Memory B cell (primary cell): ENCODE data around the gene MCF2L2.
"Not testable (repeated sequence)": the region's sequence is repeated elsewhere in the genome, so short reads cannot be mapped to it uniquely, and the experiment has no call there.

Experiments used
- ATAC-seq: fragments of 150-1000 bp; cut with Tn5 transposase; 2 replicates; pipeline ENCODE4 v1.10.0; 2021; ENCODE audit warnings: low read depth, mild to moderate bottlenecking, moderate library complexity
- DNase-seq, 2 donors: peaks; one replicate each; pipeline ENCODE4 v3.0.0; 2022; ENCODE audit warnings: low spot score in 2 of 2
- H3K27ac Mint-ChIP-seq: one replicate; pipeline ENCODE4 v1.8.0; 2022; ENCODE audit warnings: mild to moderate bottlenecking, moderate library complexity, mixed read lengths
- H3K27me3 Mint-ChIP-seq: one replicate; pipeline ENCODE4 v1.8.0; 2022; ENCODE audit warnings: mixed read lengths
- H3K36me3 Mint-ChIP-seq: one replicate; pipeline ENCODE4 v1.8.0; 2022; ENCODE audit warnings: mild to moderate bottlenecking, mixed read lengths
- H3K4me1 Mint-ChIP-seq: one replicate; pipeline ENCODE4 v1.8.0; 2022; ENCODE audit warnings: mixed read lengths
- H3K4me3 Mint-ChIP-seq: one replicate; pipeline ENCODE4 v1.8.0; 2022; ENCODE audit warnings: mild to moderate bottlenecking, moderate library complexity, mixed read lengths
- H3K9me3 Mint-ChIP-seq: one replicate; pipeline ENCODE4 v1.8.0; 2022; ENCODE audit warnings: mixed read lengths

The MCF2L2 gene

GRCh38 chr3:183435661-183436060 lies 7.2 kb upstream of the MCF2L2 start:
- Mint-ChIP-seq H3K4me3 (no peak overlapping the region), H3K4me1 (peaks cover 12% of the 10 kb centered on the region), H3K9me3 (no peaks in the 10 kb centered on the region), H3K27ac (no peak overlapping the region), H3K27me3 (peaks cover 3% of the 10 kb centered on the region), H3K36me3 (no peaks in the 10 kb centered on the region)
- DNase-seq (peak in 1 of 2 donors; percentile 31), ATAC-seq (peak; percentile 99)

- no peaks in the 10 kb centered on the region for H3K9me3 Mint-ChIP-seq
- peaks cover 4% of the 10 kb centered on the region for H3K27me3 Mint-ChIP-seq
- DNase-seq (no peak), ATAC-seq (no peak)
- H3K36me3 Mint-ChIP-seq: no peaks in the 10 kb centered on the region
- H3K27ac Mint-ChIP-seq: no peak overlapping the region
- H3K4me1 Mint-ChIP-seq: peaks cover 12% of the 10 kb centered on the region
- H3K4me3 Mint-ChIP-seq: no peak overlapping the region
Measured at GRCh38 chr3:183434992-183435391, 6.6 kb upstream of the MCF2L2 start.

DNA sequence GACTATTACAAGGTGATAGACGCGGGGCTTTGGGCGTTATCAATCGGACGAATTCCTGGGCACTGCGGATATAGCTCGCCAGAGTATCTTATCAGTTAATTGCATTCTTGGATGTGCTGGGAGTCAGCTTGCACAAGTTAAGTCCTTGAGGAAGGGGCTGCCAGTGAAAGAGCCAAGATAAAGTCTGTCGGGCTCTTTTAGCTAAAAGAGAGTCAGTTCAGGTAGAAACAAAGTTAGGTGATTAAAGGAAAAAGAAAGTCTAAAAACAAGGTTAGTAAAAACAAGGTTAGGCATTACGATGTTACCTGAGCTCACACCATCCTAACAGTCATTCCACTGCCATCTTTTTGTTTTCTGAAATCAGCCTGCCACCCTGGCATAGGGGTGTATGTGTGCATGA lies 6.1 kb upstream of the MCF2L2 start:
- peaks cover 12% of the 10 kb centered on the region for H3K4me1 Mint-ChIP-seq
- H3K27ac Mint-ChIP-seq: no peak overlapping the region
- peaks cover 4% of the 10 kb centered on the region for H3K27me3 Mint-ChIP-seq
- DNase-seq: no peak
- ATAC-seq: no peak
- H3K4me3 Mint-ChIP-seq: no peak overlapping the region
- no peaks in the 10 kb centered on the region for H3K36me3 Mint-ChIP-seq
- H3K9me3 Mint-ChIP-seq: no peaks in the 10 kb centered on the region

- Mint-ChIP-seq H3K9me3 (no peaks in the 10 kb centered on the region), H3K4me1 (peaks cover 3% of the 10 kb centered on the region), H3K36me3 (no peaks in the 10 kb centered on the region), H3K27me3 (peaks cover 7% of the 10 kb centered on the region), H3K4me3 (no peak overlapping the region), H3K27ac (no peak overlapping the region)
- no peak for ATAC-seq
- DNase-seq: no peak
Measured at GRCh38 chr3:183430325-183430957, 2.0 kb upstream of the MCF2L2 start.

DNA sequence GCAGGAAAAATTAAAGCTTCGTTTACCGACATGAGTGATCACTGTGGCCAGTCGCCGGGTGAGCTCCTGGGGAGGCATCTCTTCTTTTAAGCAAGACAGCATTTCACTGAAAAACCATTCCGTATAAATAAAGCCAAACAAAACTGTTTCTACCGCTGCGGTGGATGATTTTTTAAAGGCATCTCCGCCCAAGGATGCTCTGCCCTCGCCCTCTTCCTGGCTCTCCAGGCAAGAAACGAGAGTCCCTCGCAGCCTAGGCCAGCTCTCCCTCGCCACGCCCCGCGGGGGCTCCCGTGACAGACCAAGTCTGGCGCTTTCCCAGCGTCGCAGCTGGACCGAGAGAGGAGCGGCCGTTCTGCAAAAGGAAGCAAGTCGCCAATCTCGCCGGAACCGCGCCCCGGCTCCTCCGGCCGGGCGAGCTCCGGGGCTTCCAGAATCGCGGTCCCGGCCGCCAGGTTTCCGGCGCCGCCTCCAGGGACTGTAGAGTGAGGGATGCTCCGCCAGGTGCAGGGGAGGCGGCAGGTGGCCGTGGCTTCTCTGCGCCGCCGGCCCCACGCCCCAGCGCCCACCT lies 458 bp downstream of the MCF2L2 start:
- ATAC-seq (peak; percentile 40), DNase-seq (peak; percentile 8 to 39)
- peaks cover 10% of the 10 kb centered on the region for H3K27me3 Mint-ChIP-seq
- H3K4me3 Mint-ChIP-seq: peak overlapping the region; percentile 89
- no peak overlapping the region for H3K27ac Mint-ChIP-seq
- no peaks in the 10 kb centered on the region for H3K36me3 Mint-ChIP-seq
- H3K9me3 Mint-ChIP-seq: no peaks in the 10 kb centered on the region
- peaks cover 3% of the 10 kb centered on the region for H3K4me1 Mint-ChIP-seq

- no peak for DNase-seq
- H3K27me3 Mint-ChIP-seq: peaks cover 10% of the 10 kb centered on the region
- H3K36me3 Mint-ChIP-seq: no peaks in the 10 kb centered on the region
- H3K4me1 Mint-ChIP-seq: peaks cover 3% of the 10 kb centered on the region
- H3K4me3 Mint-ChIP-seq: peak overlapping the region; percentile 89
- H3K27ac Mint-ChIP-seq: no peak overlapping the region
- no peak for ATAC-seq
- H3K9me3 Mint-ChIP-seq: peaks cover 1% of the 10 kb centered on the region
Measured at GRCh38 chr3:183427196-183427875, 1.1 kb downstream of the MCF2L2 start.

- not testable (repeated sequence) for H3K4me1 Mint-ChIP-seq, H3K27ac Mint-ChIP-seq, H3K4me3 Mint-ChIP-seq, H3K36me3 Mint-ChIP-seq, H3K27me3 Mint-ChIP-seq, DNase-seq, ATAC-seq
- peaks cover 15% of the 10 kb centered on the region for H3K9me3 Mint-ChIP-seq
Measured at GRCh38 chr3:183418807-183419206, 9.6 kb downstream of the MCF2L2 start.

DNA sequence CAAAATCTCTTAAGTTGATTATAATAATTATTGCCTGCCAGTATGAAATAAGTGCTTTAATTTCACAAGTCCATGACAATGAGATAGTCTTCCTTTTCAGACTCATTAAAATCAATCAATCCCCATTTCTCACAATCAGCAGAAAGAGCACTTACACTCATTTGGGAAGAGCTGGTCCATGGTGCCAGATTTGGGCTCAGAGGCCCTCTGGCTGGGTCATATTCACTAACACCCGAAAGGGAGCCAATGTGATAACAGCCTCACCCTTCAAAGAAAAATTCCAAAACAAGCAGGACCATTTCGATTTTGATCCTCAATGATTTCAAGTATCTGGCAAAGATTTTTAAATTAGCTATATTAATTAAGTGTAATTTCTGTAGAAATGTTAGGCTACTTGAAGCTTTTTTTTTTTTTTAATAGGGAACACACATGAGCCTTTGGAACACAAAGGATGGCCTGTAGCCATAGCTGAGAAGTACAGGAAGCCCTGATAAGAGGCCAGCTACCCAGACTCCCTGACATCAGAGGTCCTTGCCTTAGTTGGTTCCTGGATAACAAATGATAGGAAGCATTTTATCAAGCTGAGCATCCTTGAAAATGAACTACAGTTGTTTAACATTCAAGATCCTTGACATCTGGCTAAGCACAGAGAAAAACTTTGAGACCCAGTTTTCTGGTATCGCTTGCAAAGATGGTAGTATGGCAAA lies 17.1 kb downstream of the MCF2L2 start:
- Mint-ChIP-seq H3K36me3 (no peaks in the 10 kb centered on the region), H3K27ac (no peak overlapping the region)

GRCh38 chr3:183410759-183411158 lies 17.7 kb downstream of the MCF2L2 start:
- DNase-seq (no peak), ATAC-seq (no peak)
- H3K27me3 Mint-ChIP-seq: peaks cover 3% of the 10 kb centered on the region
- H3K4me3 Mint-ChIP-seq: no peak overlapping the region
- H3K27ac Mint-ChIP-seq: no peak overlapping the region
- H3K9me3 Mint-ChIP-seq: no peaks in the 10 kb centered on the region
- H3K4me1 Mint-ChIP-seq: no peaks in the 10 kb centered on the region
- H3K36me3 Mint-ChIP-seq: no peaks in the 10 kb centered on the region

More for the DNA sequence above, 17.1 kb downstream of the MCF2L2 start:
- ATAC-seq (no peak), DNase-seq (no peak)
- no peak overlapping the region for H3K4me3 Mint-ChIP-seq
- no peaks in the 10 kb centered on the region for H3K4me1 Mint-ChIP-seq
- H3K27me3 Mint-ChIP-seq: peaks cover 3% of the 10 kb centered on the region
- H3K9me3 Mint-ChIP-seq: no peaks in the 10 kb centered on the region

- no peak overlapping the region for H3K4me3 Mint-ChIP-seq
- DNase-seq: no peak
- H3K4me1 Mint-ChIP-seq: no peaks in the 10 kb centered on the region
- no peak overlapping the region for H3K27ac Mint-ChIP-seq
- no peak for ATAC-seq
- H3K36me3 Mint-ChIP-seq: no peaks in the 10 kb centered on the region
- peaks cover 3% of the 10 kb centered on the region for H3K27me3 Mint-ChIP-seq
- no peaks in the 10 kb centered on the region for H3K9me3 Mint-ChIP-seq
Measured at GRCh38 chr3:183410280-183410679, 18.1 kb downstream of the MCF2L2 start.

DNA sequence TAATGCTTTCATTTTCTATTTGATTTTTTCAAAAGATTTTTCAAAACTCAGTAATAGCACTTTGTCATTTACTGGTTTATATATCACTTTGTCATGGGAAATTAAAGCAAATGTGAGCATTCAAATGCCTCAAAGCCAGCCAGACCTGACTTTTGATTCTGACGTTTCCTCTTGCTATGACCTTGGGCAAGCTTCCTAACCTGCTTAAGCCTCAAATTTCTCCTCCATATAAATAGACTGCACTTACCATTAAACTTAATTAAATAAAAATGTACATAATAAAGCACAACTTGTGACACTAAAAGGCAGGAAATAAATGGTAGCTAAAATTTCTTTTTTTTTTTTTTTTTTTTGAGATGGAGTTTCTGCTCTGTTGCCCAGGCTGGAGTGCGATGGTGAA lies 19.2 kb downstream of the MCF2L2 start:
- no peak for ATAC-seq
- no peaks in the 10 kb centered on the region for H3K36me3 Mint-ChIP-seq
- peaks cover 2% of the 10 kb centered on the region for H3K27me3 Mint-ChIP-seq
- no peak for DNase-seq
- H3K9me3 Mint-ChIP-seq: no peaks in the 10 kb centered on the region
- H3K4me3 Mint-ChIP-seq: no peak overlapping the region
- no peak overlapping the region for H3K27ac Mint-ChIP-seq
- no peaks in the 10 kb centered on the region for H3K4me1 Mint-ChIP-seq

DNA sequence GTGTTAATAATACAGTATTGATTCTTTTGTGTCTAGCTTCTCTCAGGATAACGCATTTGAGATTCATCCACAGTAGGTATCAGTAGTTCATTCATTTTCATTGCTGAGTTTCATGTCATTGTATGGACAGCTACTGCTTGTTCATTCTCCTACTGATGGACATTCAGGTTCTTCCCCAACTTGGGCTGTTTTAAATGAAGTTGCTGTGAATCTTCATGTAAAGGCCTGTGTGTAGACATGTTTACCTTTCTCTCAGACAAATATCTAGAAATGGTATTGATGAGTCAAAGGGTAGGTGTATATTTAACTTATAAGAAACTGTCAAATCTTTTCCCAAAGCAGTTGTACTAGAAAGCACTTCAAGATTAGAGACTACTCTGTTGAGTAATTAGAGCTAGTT lies 26.7 kb downstream of the MCF2L2 start:
- H3K4me1 Mint-ChIP-seq: no peaks in the 10 kb centered on the region
- no peaks in the 10 kb centered on the region for H3K36me3 Mint-ChIP-seq

DNA sequence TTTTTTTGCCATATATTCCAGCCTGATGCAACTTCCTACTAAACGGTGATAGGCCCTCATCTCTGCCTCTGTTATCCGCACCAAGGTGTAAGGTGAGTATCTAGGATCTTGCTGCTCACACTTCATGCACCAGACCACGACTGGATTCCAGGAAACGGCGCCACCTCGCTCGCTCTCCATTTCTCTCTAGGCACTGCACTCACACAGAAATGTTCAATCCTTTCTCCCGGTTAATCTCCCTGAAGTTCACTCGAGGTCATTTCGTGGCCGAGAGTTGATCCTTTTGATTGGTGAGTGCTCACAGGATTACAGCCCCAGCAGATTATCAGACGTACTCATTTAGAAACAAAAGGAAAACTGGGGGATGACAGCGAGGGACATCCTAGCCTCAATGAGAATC lies 28.1 kb downstream of the MCF2L2 start:
- Mint-ChIP-seq H3K36me3 (no peaks in the 10 kb centered on the region), H3K4me3 (no peak overlapping the region), H3K27me3 (peaks cover 10% of the 10 kb centered on the region), H3K4me1 (no peaks in the 10 kb centered on the region), H3K9me3 (no peaks in the 10 kb centered on the region), H3K27ac (no peak overlapping the region)
- no peak for ATAC-seq
- no peak for DNase-seq

More for the DNA sequence above, 26.7 kb downstream of the MCF2L2 start:
- DNase-seq (no peak), ATAC-seq (no peak)
- Mint-ChIP-seq H3K4me3 (no peak overlapping the region), H3K9me3 (no peaks in the 10 kb centered on the region), H3K27ac (no peak overlapping the region), H3K27me3 (peaks cover 4% of the 10 kb centered on the region)

GRCh38 chr3:183396662-183397391 lies 31.6 kb downstream of the MCF2L2 start:
- Mint-ChIP-seq H3K36me3 (no peaks in the 10 kb centered on the region), H3K27me3 (peaks cover 10% of the 10 kb centered on the region), H3K4me3 (no peak overlapping the region), H3K9me3 (no peaks in the 10 kb centered on the region), H3K4me1 (no peaks in the 10 kb centered on the region), H3K27ac (no peak overlapping the region)
- DNase-seq (no peak), ATAC-seq (no peak)
